ENCODE measurements around the gene MYT1.

MYT1 gene

GRCh38 chr20:64148581-64148980, 15.7 kb upstream of the MYT1 start:
- no peak overlapping the region for H3K27ac ChIP-seq
- TF ChIP-seq ZFX (IDR thresholded peaks at IDR 0.05): no peak
- TF ChIP-seq, protein P1, sequence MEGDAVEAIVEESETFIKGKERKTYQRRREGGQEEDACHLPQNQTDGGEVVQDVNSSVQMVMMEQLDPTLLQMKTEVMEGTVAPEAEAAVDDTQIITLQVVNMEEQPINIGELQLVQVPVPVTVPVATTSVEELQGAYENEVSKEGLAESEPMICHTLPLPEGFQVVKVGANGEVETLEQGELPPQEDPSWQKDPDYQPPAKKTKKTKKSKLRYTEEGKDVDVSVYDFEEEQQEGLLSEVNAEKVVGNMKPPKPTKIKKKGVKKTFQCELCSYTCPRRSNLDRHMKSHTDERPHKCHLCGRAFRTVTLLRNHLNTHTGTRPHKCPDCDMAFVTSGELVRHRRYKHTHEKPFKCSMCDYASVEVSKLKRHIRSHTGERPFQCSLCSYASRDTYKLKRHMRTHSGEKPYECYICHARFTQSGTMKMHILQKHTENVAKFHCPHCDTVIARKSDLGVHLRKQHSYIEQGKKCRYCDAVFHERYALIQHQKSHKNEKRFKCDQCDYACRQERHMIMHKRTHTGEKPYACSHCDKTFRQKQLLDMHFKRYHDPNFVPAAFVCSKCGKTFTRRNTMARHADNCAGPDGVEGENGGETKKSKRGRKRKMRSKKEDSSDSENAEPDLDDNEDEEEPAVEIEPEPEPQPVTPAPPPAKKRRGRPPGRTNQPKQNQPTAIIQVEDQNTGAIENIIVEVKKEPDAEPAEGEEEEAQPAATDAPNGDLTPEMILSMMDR (conservative IDR thresholded peaks at IDR 0.05): no peak

DNA sequence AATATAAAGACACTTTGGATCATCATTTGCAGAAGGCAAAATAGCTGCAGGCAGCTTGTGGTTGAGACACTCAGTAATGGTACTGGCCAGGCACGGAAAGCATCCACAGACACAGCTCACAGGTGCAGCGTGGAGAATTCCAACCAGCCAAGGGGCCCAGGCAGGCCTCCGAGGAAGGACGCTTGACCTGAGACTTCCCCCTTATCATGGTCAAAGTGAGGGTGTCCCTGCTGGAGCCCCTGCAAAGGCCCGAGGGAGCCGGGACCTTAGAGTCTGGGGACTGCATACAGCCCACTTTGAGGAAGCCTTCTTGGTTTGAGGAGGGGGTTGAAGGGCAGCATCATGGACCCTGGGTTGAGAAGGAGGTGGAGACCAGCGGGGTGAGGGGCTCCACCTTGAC, 15.1 kb upstream of the MYT1 start:
- TF ChIP-seq, protein P1 (conservative IDR thresholded peaks at IDR 0.05): no peak
- TF ChIP-seq ZFX (IDR thresholded peaks at IDR 0.05): no peak
- no peak overlapping the region for H3K27ac ChIP-seq

- no peak for TF ChIP-seq ZFX (IDR thresholded peaks at IDR 0.05)
- TF ChIP-seq, protein P1 (conservative IDR thresholded peaks at IDR 0.05): no peak
- H3K27ac ChIP-seq: no peak overlapping the region
Observed at GRCh38 chr20:64149809-64150560, 14.3 kb upstream of the MYT1 start.

GRCh38 chr20:64150756-64151632, 13.3 kb upstream of the MYT1 start:
- no peak overlapping the region for H3K27ac ChIP-seq
- TF ChIP-seq, protein P1 (conservative IDR thresholded peaks at IDR 0.05): no peak
- TF ChIP-seq ZFX (IDR thresholded peaks at IDR 0.05): no peak

GRCh38 chr20:64151633-64152530, 12.4 kb upstream of the MYT1 start:
- TF ChIP-seq, protein P1 (conservative IDR thresholded peaks at IDR 0.05): no peak
- no peak for TF ChIP-seq ZFX (IDR thresholded peaks at IDR 0.05)
- no peak overlapping the region for H3K27ac ChIP-seq

GRCh38 chr20:64152906-64153305, 11.3 kb upstream of the MYT1 start:
- no peak for TF ChIP-seq ZFX (IDR thresholded peaks at IDR 0.05)
- TF ChIP-seq, protein P1 (conservative IDR thresholded peaks at IDR 0.05): no peak
- no peak overlapping the region for H3K27ac ChIP-seq
